ENCODE results near the gene ZBTB47.

The ZBTB47 gene

GRCh38 chr3:42653560-42654330 lies at the start of gene ZBTB47:
ZBTB47 (plus strand) TSS chr3:42653697; CDS start chr3:42658356, 4,659 bp downstream.
- in situ Hi-C loops (cut with MboI; ENCODE audit: low sequenced_read_pairs), result no loop called here

- in situ Hi-C loops (cut with MboI; ENCODE audit: low sequenced_read_pairs), result no loop called here
These were observed 47.8 kb upstream of the ZBTB47 start for GRCh38 chr3:42605546-42606173.

GRCh38 chr3:42608581-42608980 lies 44.9 kb upstream of the ZBTB47 start:
- in situ Hi-C loops (cut with MboI; ENCODE audit: low sequenced_read_pairs), result no loop called here

- in situ Hi-C loops (cut with MboI; ENCODE audit: low sequenced_read_pairs), result no loop called here
These were observed 42.5 kb upstream of the ZBTB47 start for GRCh38 chr3:42610976-42611375.

- in situ Hi-C loops (cut with MboI; ENCODE audit: low sequenced_read_pairs), result no loop called here
These were observed 41.3 kb upstream of the ZBTB47 start for GRCh38 chr3:42612217-42612616.

- in situ Hi-C loops (cut with MboI; ENCODE audit: low sequenced_read_pairs), result no loop called here
These were observed 40.6 kb upstream of the ZBTB47 start for GRCh38 chr3:42612928-42613327.

- in situ Hi-C loops (cut with MboI; ENCODE audit: low sequenced_read_pairs), result no loop called here
These were observed 40.0 kb upstream of the ZBTB47 start for GRCh38 chr3:42613462-42613861.

- in situ Hi-C loops (cut with MboI; ENCODE audit: low sequenced_read_pairs), result no loop called here
These were observed 21.9 kb upstream of the ZBTB47 start for GRCh38 chr3:42631620-42632019.

GRCh38 chr3:42632146-42632545 lies 21.4 kb upstream of the ZBTB47 start:
- in situ Hi-C loops (cut with MboI; ENCODE audit: low sequenced_read_pairs), result no loop called here

- in situ Hi-C loops (cut with MboI; ENCODE audit: low sequenced_read_pairs), result no loop called here
These were observed 20.0 kb upstream of the ZBTB47 start for GRCh38 chr3:42633544-42633943.

GRCh38 chr3:42635111-42635510 lies 18.4 kb upstream of the ZBTB47 start:
- in situ Hi-C loops (cut with MboI; ENCODE audit: low sequenced_read_pairs), result no loop called here

- in situ Hi-C loops (cut with MboI; ENCODE audit: low sequenced_read_pairs), result no loop called here
These were observed 16.5 kb upstream of the ZBTB47 start for GRCh38 chr3:42637001-42637400.

- in situ Hi-C loops (cut with MboI; ENCODE audit: low sequenced_read_pairs), result no loop called here
These were observed 15.1 kb upstream of the ZBTB47 start for GRCh38 chr3:42638339-42638842.

GRCh38 chr3:42639192-42639591 lies 14.3 kb upstream of the ZBTB47 start:
- in situ Hi-C loops (cut with MboI; ENCODE audit: low sequenced_read_pairs), result no loop called here

GRCh38 chr3:42640129-42640528 lies 13.4 kb upstream of the ZBTB47 start:
- in situ Hi-C loops (cut with MboI; ENCODE audit: low sequenced_read_pairs), result no loop called here

- in situ Hi-C loops (cut with MboI; ENCODE audit: low sequenced_read_pairs), result no loop called here
These were observed 12.6 kb upstream of the ZBTB47 start for GRCh38 chr3:42640771-42641370.

GRCh38 chr3:42647821-42648459 lies 5.6 kb upstream of the ZBTB47 start:
- in situ Hi-C loops (cut with MboI; ENCODE audit: low sequenced_read_pairs), result no loop called here

- in situ Hi-C loops (cut with MboI; ENCODE audit: low sequenced_read_pairs), result no loop called here
These were observed 4.5 kb upstream of the ZBTB47 start for GRCh38 chr3:42649006-42649405.

GRCh38 chr3:42649783-42650182 lies 3.7 kb upstream of the ZBTB47 start:
- in situ Hi-C loops (cut with MboI; ENCODE audit: low sequenced_read_pairs), result no loop called here

GRCh38 chr3:42651248-42652091 lies 2.0 kb upstream of the ZBTB47 start:
- in situ Hi-C loops (cut with MboI; ENCODE audit: low sequenced_read_pairs), result no loop called here

- in situ Hi-C loops (cut with MboI; ENCODE audit: low sequenced_read_pairs), result no loop called here
These were observed 1.3 kb upstream of the ZBTB47 start for GRCh38 chr3:42652251-42652610.

Measured in HL-60/S4 treated with phorbol 12-myristate 13-acetate at 8.2 ng/mL for 4 days and 3 days (cell line).